ENCODE data around the gene RHOJ.

DNA sequence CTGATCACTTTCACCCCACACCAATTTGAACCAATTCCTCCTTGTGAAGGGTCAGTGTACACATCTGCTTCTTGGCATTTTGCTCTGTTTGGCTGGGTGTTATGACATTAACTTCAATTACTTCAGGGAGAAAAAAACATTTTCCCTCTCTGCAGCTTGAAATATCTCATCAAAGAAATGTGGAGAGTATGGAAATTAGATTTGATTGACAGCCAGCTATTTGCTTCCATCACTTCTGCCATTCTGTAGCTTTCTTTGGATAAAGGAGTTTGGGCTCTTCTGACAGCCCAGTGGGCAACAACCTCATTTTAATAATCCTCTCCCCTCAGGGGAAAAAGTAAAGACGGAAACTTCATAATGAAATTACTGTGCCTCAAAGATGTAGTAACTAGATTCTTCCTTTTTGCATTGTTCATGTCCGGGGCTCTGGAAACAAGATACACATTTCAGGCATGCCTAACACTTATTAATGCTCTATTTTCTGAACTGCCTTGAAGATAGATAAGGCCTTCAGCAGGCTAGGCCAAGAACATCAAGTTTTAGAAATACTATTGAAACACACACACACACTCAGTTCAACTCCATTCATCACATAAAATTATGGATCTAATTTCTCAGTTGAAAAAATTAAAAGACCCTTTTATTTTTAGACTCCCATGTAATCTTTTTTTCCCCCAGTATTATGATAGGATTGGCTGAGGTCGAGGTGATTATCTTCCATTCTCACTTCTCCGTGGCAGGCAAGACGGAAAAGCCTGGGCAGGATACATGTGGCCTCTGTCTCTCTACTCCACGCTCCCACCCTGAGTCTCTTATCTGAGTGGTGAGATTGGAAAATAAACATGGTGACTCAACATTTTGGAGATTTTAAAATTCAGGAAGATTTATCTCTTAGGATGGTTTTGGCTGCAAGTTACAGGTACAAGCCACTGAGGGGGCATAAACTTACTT is 124.8 kb downstream of the RHOJ start:
- TF ChIP-seq CTCF (IDR thresholded peaks at IDR 0.05; ENCODE audit: low read depth, low read length, missing input control) = no peak
- no peak for TF ChIP-seq YY1 (IDR thresholded peaks at IDR 0.05)
- TF ChIP-seq SP1 (IDR thresholded peaks at IDR 0.05) = no peak
- no peak for TF ChIP-seq JUND (IDR thresholded peaks at IDR 0.05)

All from liver (tissue), 3 donors.